CD14-positive monocyte (primary cell): Measurements from ENCODE around the gene SLC22A14. TPM values are rescaled to one million over a fixed set of nuclear protein-coding genes. Genes with fewer than 3 reads are reported as not detected.

Experiments used
- DNase-seq, 3 donors: peaks; one replicate each; pipeline ENCODE4 v3.0.0-alpha.2; 2011 to 2022
- H2AFZ ChIP-seq: 2 replicates; pipeline ENCODE4 v1.6.0; 2012; ENCODE audit warnings: mild to moderate bottlenecking, low read depth, low read length, inconsistent platforms; ENCODE audit not compliant: insufficient read depth, poor library complexity, severe bottlenecking
- H3K27ac ChIP-seq, 2 donors: 1 replicate in 1 of 2; 2 replicates in 1 of 2; pipeline ENCODE4 v1.5.1; 2012 to 2013; ENCODE audit warnings: low read length in 2 of 2, control low read depth in 1 of 2, inconsistent platforms in 1 of 2, low read depth in 1 of 2, mild to moderate bottlenecking in 1 of 2
- H3K27me3 ChIP-seq, 2 donors: one replicate each; pipeline versions ENCODE4 v1.6.0 to v1.6.1; 2011 to 2013; ENCODE audit warnings: low read length in 2 of 2; ENCODE audit not compliant: control insufficient read depth in 2 of 2, insufficient read depth in 2 of 2
- H3K36me3 ChIP-seq, 2 donors: replicated peaks in 1 of 2; 1 replicate in 1 of 2; 2 replicates in 1 of 2; pipeline versions ENCODE4 v1.5.1 to v1.6.1; 2012 to 2013; ENCODE audit warnings: low read length in 2 of 2, control low read depth in 1 of 2, inconsistent platforms in 1 of 2, mild to moderate bottlenecking in 1 of 2; ENCODE audit not compliant: insufficient read depth in 2 of 2, control insufficient read depth in 1 of 2
- H3K4me1 ChIP-seq, 2 donors: 1 replicate in 1 of 2; 2 replicates in 1 of 2; pipeline versions ENCODE4 v1.5.1 to v1.6.1; 2012 to 2013; ENCODE audit warnings: low read length in 2 of 2, control low read depth in 1 of 2, inconsistent platforms in 1 of 2, mild to moderate bottlenecking in 1 of 2, moderate library complexity in 1 of 2; ENCODE audit not compliant: insufficient read depth in 2 of 2, control insufficient read depth in 1 of 2
- H3K4me2 ChIP-seq: replicated peaks from 2 replicates; pipeline ENCODE3; 2012; ENCODE audit warnings: low read length, moderate library complexity, mild to moderate bottlenecking; ENCODE audit not compliant: poor library complexity, severe bottlenecking; ENCODE audit errors: extremely low read depth
- H3K4me3 ChIP-seq, 3 experiments: fragments of 200-600 bp in 1 of 3; sonication (generic) in 1 of 3; replicated peaks in 1 of 3; 1 replicate in 2 of 3; 2 replicates in 1 of 3; pipeline ENCODE4 v1.5.1; 2011 to 2013; ENCODE audit warnings: low read length in 3 of 3, mild to moderate bottlenecking in 3 of 3, control low read depth in 2 of 3, low read depth in 2 of 3, inconsistent platforms in 1 of 3, moderate library complexity in 1 of 3
- H3K79me2 ChIP-seq: 2 replicates; pipeline ENCODE4 v1.6.0; 2012; ENCODE audit warnings: mild to moderate bottlenecking, control low read depth, inconsistent platforms, low read length, moderate library complexity; ENCODE audit not compliant: insufficient read depth
- H3K9ac ChIP-seq: 2 replicates; pipeline ENCODE4 v1.6.0; 2017; ENCODE audit warnings: low read length, mild to moderate bottlenecking; ENCODE audit not compliant: insufficient read depth, poor library complexity, severe bottlenecking
- H3K9me3 ChIP-seq, 2 donors: replicated peaks in 1 of 2; 1 replicate in 1 of 2; 2 replicates in 1 of 2; pipeline versions ENCODE4 v1.5.1 to v1.6.1; 2012 to 2013; ENCODE audit warnings: low read length in 2 of 2, control low read depth in 1 of 2; ENCODE audit not compliant: control insufficient read depth in 1 of 2, insufficient read depth in 1 of 2
- H4K20me1 ChIP-seq: 2 replicates; pipeline ENCODE4 v1.6.0; 2012; ENCODE audit warnings: mild to moderate bottlenecking, low read length, control low read depth, moderate library complexity; ENCODE audit not compliant: insufficient read depth
- H3K27ac Mint-ChIP-seq, 7 donors: one replicate each; pipeline ENCODE4 v1.8.0; 2020; ENCODE audit warnings: mild to moderate bottlenecking in 7 of 7, mixed read lengths in 7 of 7, moderate library complexity in 6 of 7, inconsistent platforms in 2 of 7
- H3K27me3 Mint-ChIP-seq, 3 donors: one replicate each; pipeline ENCODE4 v1.8.0; 2021 to 2022; ENCODE audit warnings: low read depth in 3 of 3, mild to moderate bottlenecking in 3 of 3, mixed read lengths in 3 of 3, moderate library complexity in 3 of 3, inconsistent platforms in 1 of 3
- H3K36me3 Mint-ChIP-seq, 2 donors: one replicate each; pipeline ENCODE4 v1.8.0; 2020; ENCODE audit warnings: mixed read lengths in 2 of 2, inconsistent platforms in 1 of 2, mild to moderate bottlenecking in 1 of 2
- H3K4me1 Mint-ChIP-seq: one replicate; pipeline ENCODE4 v1.8.0; 2020; ENCODE audit warnings: mild to moderate bottlenecking, mixed read lengths
- H3K4me3 Mint-ChIP-seq, 2 donors: one replicate each; pipeline ENCODE4 v1.8.0; 2020; ENCODE audit warnings: mild to moderate bottlenecking in 2 of 2, mixed read lengths in 2 of 2, moderate library complexity in 1 of 2
- H3K9me3 Mint-ChIP-seq, 7 donors: one replicate each; pipeline ENCODE4 v1.8.0; 2020 to 2022; ENCODE audit warnings: mixed read lengths in 7 of 7, mild to moderate bottlenecking in 6 of 7, moderate library complexity in 6 of 7, inconsistent platforms in 2 of 7
- CTCF ChIP-seq: fragments of 200-600 bp; IDR thresholded peaks from one replicate; pipeline ENCODE4 v1.8.0; 2022; ENCODE audit warnings: antibody characterized with exemption, mild to moderate bottlenecking
- WGBS: methylation state at CpG from one replicate; pipeline ENCODE4 v1.1.5; 2013; ENCODE audit warnings: missing lambda C conversion rate; ENCODE audit not compliant: insufficient coverage; 5-methylcytosine and 5-hydroxymethylcytosine counted together
- intact Hi-C, 2 donors: fragments of 100-400 bp; cut with micrococcal nuclease; formaldehyde crosslinking; loops; one replicate each; pipeline versions ENCODE4 v1.15.0 to v1.15.1; 2023
- polyA plus RNA-seq, 3 donors: library from polyadenylated mRNA; depleted of rRNA in 1 of 3; unstranded in 2 of 3; stranded (reverse) in 1 of 3; fragments of 300-500 nt in 2 of 3; fragments of >200 nt in 1 of 3; fragmentation: Illumina TruSeq in 2 of 3; gene quantifications; 1 replicate in 2 of 3; 2 replicates in 1 of 3; pipeline ENCODE4 v1.2.3, GENCODE V29; 2012 to 2021

SLC22A14 gene
- polyA plus RNA-seq, 3 donors = 0.45 TPM; not detected in 2

- H2AFZ ChIP-seq = peak within 1 kb of the TSS; percentile 98
- Mint-ChIP-seq H3K4me3 (peak within 1 kb of the TSS; percentile 75 to 82), H3K9me3 (peaks cover 0 to 8% (median 3%) of the 10 kb centered on the region in 7 donors), H3K27ac (peak within 1 kb of the TSS in 4 of 7 donors; percentile 9 to 75 (median 41)), H3K36me3 (no peaks in the 10 kb centered on the region), H3K27me3 (peaks cover 0 to 3% (median 1%) of the 10 kb centered on the region in 3 donors), H3K4me1 (peaks cover 12% of the 10 kb centered on the region)
- no peaks in the 10 kb centered on the region for H4K20me1 ChIP-seq
- 1% methylated on average over 85 of the region's 85 CpGs for WGBS
- peak; percentile 75 to 82 (median 77) for DNase-seq
- H3K4me3 ChIP-seq = peak within 1 kb of the TSS; percentile 32 to 78 (median 47)
- no peaks in the 10 kb centered on the region for H3K27me3 ChIP-seq
- H3K36me3 ChIP-seq = no peaks in the 10 kb centered on the region
- intact Hi-C loops = loop anchor here in 1 of 2 donors (10.0 kb wide), 1 partner anchor 212 kb away; the partner anchor contains the start of genes ACAA1 and MYD88
- peak; percentile 85 for TF ChIP-seq CTCF
- H3K79me2 ChIP-seq = no peaks in the 10 kb centered on the region
- peak within 1 kb of the TSS in 1 of 2 donors; percentile 8 for H3K27ac ChIP-seq
- peak within 1 kb of the TSS; percentile 64 for H3K9ac ChIP-seq
- H3K9me3 ChIP-seq = peaks cover 0 to 4% of the 10 kb centered on the region in 2 donors
- H3K4me2 ChIP-seq = peak within 1 kb of the TSS; percentile 92
- H3K4me1 ChIP-seq = peaks cover 17 to 26% of the 10 kb centered on the region in 2 donors
These were observed 64.7 kb downstream of the SLC22A14 start, which contains the start of gene XYLB for GRCh38 chr3:38346587-38347410. XYLB (plus strand) TSS chr3:38346785; CDS start chr3:38346869, 84 bp downstream.

DNA sequence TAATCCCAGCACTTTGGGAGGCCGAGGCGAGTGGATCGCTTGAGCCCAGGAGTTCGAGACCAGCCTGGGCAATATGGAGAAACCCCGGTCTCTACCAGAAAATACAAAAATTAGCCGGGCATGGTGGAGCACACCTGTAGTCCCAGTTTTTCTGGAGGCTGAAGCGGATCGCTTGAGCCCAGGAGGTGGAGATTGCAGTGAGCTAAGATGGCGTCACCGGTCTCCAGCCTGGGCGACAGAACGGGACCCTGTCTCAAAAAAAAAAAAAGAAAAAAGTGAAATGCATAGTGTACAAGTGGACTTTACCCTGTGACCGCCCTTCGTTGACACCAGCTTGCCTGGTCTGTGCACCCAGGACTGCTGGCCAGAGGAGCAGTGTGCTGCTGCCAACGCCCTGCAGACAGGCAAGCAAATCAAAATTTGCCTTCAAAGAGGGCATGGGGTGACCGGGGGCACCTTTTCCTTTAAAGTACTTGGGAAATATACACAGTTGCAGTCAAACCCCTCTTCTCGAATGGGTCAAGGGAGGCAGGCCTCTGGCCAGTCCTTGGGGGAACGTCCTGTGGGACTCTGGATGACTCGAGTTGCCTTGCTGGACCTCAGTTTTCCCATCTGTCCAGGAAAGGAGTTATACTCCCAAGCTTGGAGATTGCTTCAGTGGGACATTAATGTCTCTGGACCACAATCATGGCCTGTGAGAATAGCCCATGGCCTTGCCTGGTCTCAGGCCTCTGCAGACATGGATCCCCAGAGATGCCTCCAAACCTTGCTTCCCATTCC, 65.5 kb downstream of the SLC22A14 start:
- no peaks in the 10 kb centered on the region for H3K79me2 ChIP-seq
- WGBS = 95% methylated on average over 19 of the region's 19 CpGs
- no peaks in the 10 kb centered on the region for H4K20me1 ChIP-seq
- intact Hi-C loops = loop anchor here (2.0 to 10.0 kb wide), 2 partner anchors 131 to 213 kb away; partner anchors contain the start of genes ACAA1 (in 1 of the 2) and MYD88 (in 1 of the 2)
- H3K4me1 Mint-ChIP-seq = peaks cover 12% of the 10 kb centered on the region
- peak overlapping the region in 2 of 3 experiments; percentile 32 to 78 for H3K4me3 ChIP-seq
- H3K36me3 ChIP-seq = no peaks in the 10 kb centered on the region
- peak overlapping the region in 3 of 7 donors; percentile 9 to 75 (median 68) for H3K27ac Mint-ChIP-seq
- peak overlapping the region; percentile 98 for H2AFZ ChIP-seq
- peak overlapping the region; percentile 92 for H3K4me2 ChIP-seq
- no peak overlapping the region for H3K4me3 Mint-ChIP-seq
- peaks cover 0 to 8% (median 3%) of the 10 kb centered on the region in 7 donors for H3K9me3 Mint-ChIP-seq
- peaks cover 0 to 3% (median 1%) of the 10 kb centered on the region in 3 donors for H3K27me3 Mint-ChIP-seq
- peak overlapping the region; percentile 64 for H3K9ac ChIP-seq
- H3K27ac ChIP-seq = no peak overlapping the region
- peaks cover 4 to 5% of the 10 kb centered on the region in 2 donors for H3K36me3 Mint-ChIP-seq
- peaks cover 0 to 4% of the 10 kb centered on the region in 2 donors for H3K9me3 ChIP-seq
- peaks cover 17 to 26% of the 10 kb centered on the region in 2 donors for H3K4me1 ChIP-seq
- TF ChIP-seq CTCF = no peak
- no peaks in the 10 kb centered on the region for H3K27me3 ChIP-seq
- no peak for DNase-seq
